Fibroblast of lung (primary cell): ENCODE measurements around the gene TCAIM. TPM values are rescaled to one million over a fixed set of nuclear protein-coding genes. Genes with fewer than 3 reads are reported as not detected.

Source experiments
- DNase-seq, 2 donors: peaks; one replicate each; pipeline versions ENCODE4 v3.0.0 to v3.0.0-alpha.2; 2010; ENCODE audit warnings: low read depth in 2 of 2
- H2AFZ ChIP-seq: 2 replicates; pipeline ENCODE4 v1.5.1; 2012; ENCODE audit warnings: low read length, control low read depth, inconsistent platforms
- H3K27ac ChIP-seq: 2 replicates; pipeline ENCODE4 v1.5.1; 2011; ENCODE audit warnings: low read length, control low read depth; ENCODE audit not compliant: insufficient read depth
- H3K27me3 ChIP-seq: 2 replicates; pipeline ENCODE4 v1.5.1; 2011; ENCODE audit warnings: mild to moderate bottlenecking, low read length; ENCODE audit not compliant: control insufficient read depth, insufficient read depth
- H3K36me3 ChIP-seq: 2 replicates; pipeline ENCODE4 v1.5.1; 2011; ENCODE audit warnings: low read length; ENCODE audit not compliant: control insufficient read depth, insufficient read depth
- H3K4me1 ChIP-seq: 2 replicates; pipeline ENCODE4 v1.5.1; 2011; ENCODE audit warnings: low read length; ENCODE audit not compliant: control insufficient read depth, insufficient read depth; ENCODE audit errors: extremely low read depth
- H3K4me2 ChIP-seq: 2 replicates; pipeline ENCODE4 v1.5.1; 2011; ENCODE audit warnings: low read length, control low read depth; ENCODE audit not compliant: insufficient read depth; ENCODE audit errors: extremely low read depth
- H3K4me3 ChIP-seq, 4 experiments: fragments of 200-600 bp in 1 of 4; sonication (generic) in 1 of 4; replicated peaks in 1 of 4; 2 replicates each; pipeline ENCODE4 v1.5.1; 2011 to 2016; ENCODE audit warnings: low read length in 4 of 4, low read depth in 3 of 4, mild to moderate bottlenecking in 3 of 4, control low read depth in 2 of 4, inconsistent platforms in 1 of 4, mixed read lengths in 1 of 4; ENCODE audit not compliant: insufficient read depth in 1 of 4; ENCODE audit errors: control extremely low read depth in 1 of 4
- H3K79me2 ChIP-seq: 2 replicates; pipeline ENCODE4 v1.5.1; 2012; ENCODE audit warnings: mild to moderate bottlenecking, low read length, inconsistent platforms; ENCODE audit not compliant: control insufficient read depth, insufficient read depth
- H3K9ac ChIP-seq: 2 replicates; pipeline ENCODE4 v1.5.1; 2011; ENCODE audit warnings: mild to moderate bottlenecking, low read length, control low read depth; ENCODE audit not compliant: insufficient read depth
- H3K9me3 ChIP-seq: 2 replicates; pipeline ENCODE4 v1.5.1; 2012; ENCODE audit warnings: low read depth, low read length; ENCODE audit not compliant: control insufficient read depth, insufficient read depth
- H4K20me1 ChIP-seq: 2 replicates; pipeline ENCODE4 v1.5.1; 2011; ENCODE audit warnings: low read length; ENCODE audit not compliant: control insufficient read depth, insufficient read depth; ENCODE audit errors: extremely low read depth
- EZH2 ChIP-seq: IDR thresholded peaks from 2 replicates; pipeline ENCODE4 v1.5.1; 2012; ENCODE audit warnings: low read length, control low read depth, mild to moderate bottlenecking; ENCODE audit errors: missing control alignments
- polyA plus RNA-seq, 2 donors: library from polyadenylated mRNA; depleted of rRNA in 1 of 2; stranded (reverse) in 1 of 2; unstranded in 1 of 2; fragments of >200 nt; gene quantifications; 2 replicates each; pipeline ENCODE4 v1.2.1, GENCODE V29; 2011 to 2012; ENCODE audit warnings: missing spikeins in 1 of 2
- total RNA-seq: library from RNA; depleted of rRNA; stranded (reverse); fragments of >200 nt; gene quantifications from 2 replicates; pipeline ENCODE4 v1.2.1, GENCODE V29; 2014
- TF ChIP-seq, protein P1 (sequence below), 2 donors: IDR thresholded peaks in 1 of 2; conservative IDR thresholded peaks in 1 of 2; 1 replicate in 1 of 2; 2 replicates in 1 of 2; pipeline ENCODE4 v1.5.1; 2011 to 2012; ENCODE audit warnings: low read length in 2 of 2, control low read depth in 1 of 2, inconsistent platforms in 1 of 2, low read depth in 1 of 2, mild to moderate bottlenecking in 1 of 2

The TCAIM gene
- total and polyA plus RNA-seq, 2 donors (not counting 1 experiment from before 2014, with no cell fraction given), result 29.8 to 46.6 TPM

DNA sequence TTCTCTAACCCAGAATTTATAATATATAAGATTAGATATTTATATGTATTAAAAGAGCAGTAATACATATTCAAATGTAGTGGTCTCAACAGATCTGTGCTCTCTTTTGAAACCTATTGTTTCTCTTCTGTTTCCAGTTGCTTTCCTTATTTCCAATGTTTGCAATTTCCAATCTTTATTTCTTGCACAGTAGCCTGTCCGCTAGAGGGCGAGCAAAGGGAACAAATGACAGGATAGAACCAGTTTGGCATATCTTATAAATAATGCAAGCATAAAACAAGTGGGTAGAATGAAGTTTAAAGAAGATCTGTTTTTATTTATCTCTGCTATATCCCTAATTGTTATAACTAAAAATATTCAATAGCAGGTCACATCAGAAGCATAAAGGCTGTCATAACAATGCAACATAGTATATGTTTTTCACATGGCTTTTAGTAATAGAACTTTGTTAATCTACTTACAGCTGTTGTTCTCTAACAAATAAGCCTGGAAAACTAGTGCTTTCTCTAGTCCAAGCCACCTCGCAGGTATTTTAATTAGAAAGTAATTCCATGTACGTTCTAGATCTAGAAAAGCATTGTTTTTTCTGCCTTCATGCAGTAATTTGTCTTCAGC is 15.1 kb upstream of the TCAIM start:
- Histone ChIP-seq H3K4me1 (no peaks in the 10 kb centered on the region), H3K9me3 (no peaks in the 10 kb centered on the region), H3K4me2 (no peak overlapping the region), H3K9ac (no peak overlapping the region), H3K27me3 (no peaks in the 10 kb centered on the region), H4K20me1 (no peaks in the 10 kb centered on the region), H3K79me2 (no peaks in the 10 kb centered on the region), H3K4me3 (no peak overlapping the region), H2AFZ (no peak overlapping the region), H3K36me3 (no peaks in the 10 kb centered on the region), H3K27ac (no peak overlapping the region)
- peak; percentile 49 to 80 for DNase-seq
- no peak for TF ChIP-seq EZH2
- TF ChIP-seq, protein P1, sequence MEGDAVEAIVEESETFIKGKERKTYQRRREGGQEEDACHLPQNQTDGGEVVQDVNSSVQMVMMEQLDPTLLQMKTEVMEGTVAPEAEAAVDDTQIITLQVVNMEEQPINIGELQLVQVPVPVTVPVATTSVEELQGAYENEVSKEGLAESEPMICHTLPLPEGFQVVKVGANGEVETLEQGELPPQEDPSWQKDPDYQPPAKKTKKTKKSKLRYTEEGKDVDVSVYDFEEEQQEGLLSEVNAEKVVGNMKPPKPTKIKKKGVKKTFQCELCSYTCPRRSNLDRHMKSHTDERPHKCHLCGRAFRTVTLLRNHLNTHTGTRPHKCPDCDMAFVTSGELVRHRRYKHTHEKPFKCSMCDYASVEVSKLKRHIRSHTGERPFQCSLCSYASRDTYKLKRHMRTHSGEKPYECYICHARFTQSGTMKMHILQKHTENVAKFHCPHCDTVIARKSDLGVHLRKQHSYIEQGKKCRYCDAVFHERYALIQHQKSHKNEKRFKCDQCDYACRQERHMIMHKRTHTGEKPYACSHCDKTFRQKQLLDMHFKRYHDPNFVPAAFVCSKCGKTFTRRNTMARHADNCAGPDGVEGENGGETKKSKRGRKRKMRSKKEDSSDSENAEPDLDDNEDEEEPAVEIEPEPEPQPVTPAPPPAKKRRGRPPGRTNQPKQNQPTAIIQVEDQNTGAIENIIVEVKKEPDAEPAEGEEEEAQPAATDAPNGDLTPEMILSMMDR (conservative IDR thresholded peaks at IDR 0.05 in 1 of 2, IDR thresholded peaks at IDR 0.05 in 1 of 2; ENCODE audit: low read depth in 1 of 2, low read length in 2 of 2), result peak; percentile 91 to 93

DNA sequence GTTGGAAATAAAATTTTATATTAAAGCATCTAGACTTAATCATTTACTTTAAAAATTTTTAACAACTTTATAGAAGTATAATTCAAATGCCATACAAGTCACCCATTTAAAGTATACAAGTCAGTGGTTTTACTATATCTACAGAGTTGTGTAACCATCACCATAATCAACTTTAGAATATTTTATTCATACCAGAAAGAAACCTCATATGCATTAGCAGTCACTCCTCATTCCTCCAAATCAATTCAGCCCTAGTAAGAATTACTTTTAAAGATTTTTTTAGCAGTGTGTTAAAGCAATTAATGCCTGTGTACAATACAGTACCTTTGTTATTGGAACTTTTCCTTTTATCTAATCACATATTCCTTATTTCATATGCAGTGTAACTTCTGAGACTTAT is 14.0 kb upstream of the TCAIM start:
- no peaks in the 10 kb centered on the region for H3K4me1 ChIP-seq
- no peaks in the 10 kb centered on the region for H3K36me3 ChIP-seq

DNA sequence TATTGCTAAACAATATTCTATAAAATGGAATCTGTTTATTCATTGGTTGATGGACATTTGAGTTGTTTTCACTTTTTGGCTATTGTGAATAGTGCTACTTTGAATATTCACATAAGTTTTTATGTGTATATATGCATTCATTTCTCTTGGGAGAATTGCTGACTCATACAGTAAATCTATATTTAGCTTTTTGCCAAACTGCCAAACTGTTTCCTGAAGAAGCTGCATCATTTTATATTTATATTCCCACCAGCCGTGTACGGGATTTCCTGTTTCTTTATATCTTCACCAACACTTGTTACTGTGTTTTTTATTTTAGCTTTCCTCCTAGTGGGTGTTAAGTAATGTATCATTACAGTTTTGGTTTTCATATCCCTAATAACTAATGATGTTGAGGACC is 12.5 kb upstream of the TCAIM start:
- Histone ChIP-seq H3K9me3 (no peaks in the 10 kb centered on the region), H3K27ac (no peak overlapping the region), H3K27me3 (no peaks in the 10 kb centered on the region), H3K4me2 (no peak overlapping the region), H3K4me3 (no peak overlapping the region), H2AFZ (no peak overlapping the region), H4K20me1 (no peaks in the 10 kb centered on the region), H3K9ac (no peak overlapping the region), H3K79me2 (no peaks in the 10 kb centered on the region), H3K36me3 (no peaks in the 10 kb centered on the region), H3K4me1 (no peaks in the 10 kb centered on the region)
- DNase-seq, result peak; percentile 10 to 59
- no peak for TF ChIP-seq EZH2
- TF ChIP-seq, protein P1 (conservative IDR thresholded peaks at IDR 0.05 in 1 of 2, IDR thresholded peaks at IDR 0.05 in 1 of 2; ENCODE audit: low read depth in 1 of 2, low read length in 2 of 2), result no peak

More for the DNA sequence above, 14.0 kb upstream of the TCAIM start:
- no peaks in the 10 kb centered on the region for H3K79me2 ChIP-seq
- TF ChIP-seq EZH2, result no peak
- TF ChIP-seq, protein P1 (conservative IDR thresholded peaks at IDR 0.05 in 1 of 2, IDR thresholded peaks at IDR 0.05 in 1 of 2; ENCODE audit: low read depth in 1 of 2, low read length in 2 of 2), result no peak
- no peak overlapping the region for H3K4me3 ChIP-seq
- DNase-seq, result no peak
- H3K27ac ChIP-seq, result no peak overlapping the region
- H3K4me2 ChIP-seq, result no peak overlapping the region
- H3K9ac ChIP-seq, result no peak overlapping the region
- H2AFZ ChIP-seq, result no peak overlapping the region
- H3K27me3 ChIP-seq, result no peaks in the 10 kb centered on the region
- no peaks in the 10 kb centered on the region for H4K20me1 ChIP-seq
- no peaks in the 10 kb centered on the region for H3K9me3 ChIP-seq
